SU-DHL-6 (cell line): ENCODE data around the gene F13B.

Experiments used
- H2AFZ ChIP-seq: fragments of 200-600 bp; sonication (generic); 2 replicates; pipeline ENCODE4 v1.6.1; 2014; ENCODE audit warnings: low read depth, mild to moderate bottlenecking, moderate library complexity, mixed read lengths, antibody characterized with exemption, low read length; ENCODE audit not compliant: severe bottlenecking
- H3F3A ChIP-seq: fragments of 200-600 bp; shearing (Covaris generic); 2 replicates; pipeline ENCODE4 v1.6.0; 2016; ENCODE audit warnings: antibody characterized with exemption, mild to moderate bottlenecking; ENCODE audit not compliant: insufficient read depth
- H3K27ac ChIP-seq: fragments of 200-600 bp; sonication (generic); 2 replicates; pipeline ENCODE4 v1.5.1; 2016; ENCODE audit warnings: low read depth, mild to moderate bottlenecking, low read length, moderate library complexity, mixed read lengths
- H3K27me3 ChIP-seq: fragments of 200-600 bp; sonication (generic), shearing (Covaris generic); 2 replicates; pipeline ENCODE4 v1.6.0; 2014; ENCODE audit warnings: mild to moderate bottlenecking, low read length
- H3K36me3 ChIP-seq: fragments of 200-600 bp; sonication (generic); 2 replicates; pipeline ENCODE4 v1.6.1; 2014; ENCODE audit warnings: mild to moderate bottlenecking, low read length, mixed read lengths
- H3K4me2 ChIP-seq: fragments of 300-600, 200-600 bp; shearing (Covaris generic), sonication (generic); 2 replicates; pipeline ENCODE4 v1.6.0; 2014; ENCODE audit warnings: low read length, low read depth, mild to moderate bottlenecking; ENCODE audit not compliant: poor library complexity, severe bottlenecking
- H3K4me3 ChIP-seq: fragments of 200-600 bp; sonication (generic); 2 replicates; pipeline ENCODE4 v1.5.1; 2014; ENCODE audit warnings: antibody characterized with exemption, low read length, mild to moderate bottlenecking, mixed read lengths; ENCODE audit not compliant: insufficient read depth, poor library complexity, severe bottlenecking
- H3K79me2 ChIP-seq: fragments of 200-600 bp; sonication (generic); 2 replicates; pipeline ENCODE4 v1.6.1; 2014; ENCODE audit warnings: mild to moderate bottlenecking, low read length, moderate library complexity; ENCODE audit not compliant: insufficient read depth
- H3K9ac ChIP-seq: fragments of 200-600 bp; sonication (generic); 2 replicates; pipeline ENCODE4 v1.7.0; 2014; ENCODE audit warnings: mild to moderate bottlenecking, low read length
- H3K9me2 ChIP-seq: fragments of 200-600 bp; sonication (generic); replicated peaks from 2 replicates; pipeline ENCODE4 v1.6.1; 2014; ENCODE audit warnings: low read length; ENCODE audit not compliant: insufficient read depth
- H3K9me3 ChIP-seq: fragments of 200-600 bp; sonication (generic); 2 replicates; pipeline ENCODE4 v1.6.1; 2014; ENCODE audit warnings: low read length, mixed read lengths; ENCODE audit not compliant: insufficient read depth
- H4K20me1 ChIP-seq: fragments of 200-600 bp; sonication (generic); 2 replicates; pipeline ENCODE4 v1.6.1; 2014; ENCODE audit warnings: low read depth, mild to moderate bottlenecking, antibody characterized with exemption, low read length, moderate library complexity, mixed read lengths
- EZH2phosphoT487 ChIP-seq: fragments of 200-600 bp; sonication (generic), shearing (Covaris generic); conservative IDR thresholded peaks from 2 replicates; pipeline ENCODE4 v1.6.1; 2018; ENCODE audit warnings: mild to moderate bottlenecking, antibody characterized with exemption, low read length, moderate library complexity, mixed read lengths
- TF ChIP-seq, protein P1 (sequence below): fragments of 200-600 bp; sonication (generic); IDR thresholded peaks from one replicate; pipeline ENCODE4 v1.5.1; 2017; ENCODE audit warnings: antibody characterized with exemption, mild to moderate bottlenecking, low read length, moderate library complexity; ENCODE audit not compliant: insufficient read depth, poor library complexity, severe bottlenecking

F13B gene

DNA sequence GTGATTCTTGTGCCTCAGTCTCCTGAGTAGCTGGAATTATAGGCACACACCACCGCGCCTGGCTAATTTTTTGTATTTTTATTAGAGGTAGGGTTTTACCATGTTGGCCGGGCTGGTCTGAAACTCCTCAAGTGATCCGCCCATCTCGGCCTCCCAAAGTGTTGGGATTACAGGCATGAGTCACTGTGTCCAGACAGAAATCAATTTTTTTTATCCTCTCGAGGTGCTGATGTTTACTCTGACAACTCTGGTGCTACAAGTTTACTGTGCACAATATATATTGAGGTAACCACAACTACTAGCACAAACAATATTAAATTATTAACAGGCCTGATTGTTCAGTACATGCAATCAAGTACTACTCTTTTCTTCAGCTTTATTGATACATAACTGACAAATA is 39.7 kb downstream of the F13B start:
- H3K4me2 ChIP-seq: no peak overlapping the region
- H3K9ac ChIP-seq: no peak overlapping the region
- H4K20me1 ChIP-seq: no peaks in the 10 kb centered on the region
- no peak overlapping the region for H2AFZ ChIP-seq
- H3F3A ChIP-seq: no peaks in the 10 kb centered on the region
- no peaks in the 10 kb centered on the region for H3K79me2 ChIP-seq
- no peaks in the 10 kb centered on the region for H3K36me3 ChIP-seq
- no peak for TF ChIP-seq EZH2phosphoT487
- TF ChIP-seq, protein P1, sequence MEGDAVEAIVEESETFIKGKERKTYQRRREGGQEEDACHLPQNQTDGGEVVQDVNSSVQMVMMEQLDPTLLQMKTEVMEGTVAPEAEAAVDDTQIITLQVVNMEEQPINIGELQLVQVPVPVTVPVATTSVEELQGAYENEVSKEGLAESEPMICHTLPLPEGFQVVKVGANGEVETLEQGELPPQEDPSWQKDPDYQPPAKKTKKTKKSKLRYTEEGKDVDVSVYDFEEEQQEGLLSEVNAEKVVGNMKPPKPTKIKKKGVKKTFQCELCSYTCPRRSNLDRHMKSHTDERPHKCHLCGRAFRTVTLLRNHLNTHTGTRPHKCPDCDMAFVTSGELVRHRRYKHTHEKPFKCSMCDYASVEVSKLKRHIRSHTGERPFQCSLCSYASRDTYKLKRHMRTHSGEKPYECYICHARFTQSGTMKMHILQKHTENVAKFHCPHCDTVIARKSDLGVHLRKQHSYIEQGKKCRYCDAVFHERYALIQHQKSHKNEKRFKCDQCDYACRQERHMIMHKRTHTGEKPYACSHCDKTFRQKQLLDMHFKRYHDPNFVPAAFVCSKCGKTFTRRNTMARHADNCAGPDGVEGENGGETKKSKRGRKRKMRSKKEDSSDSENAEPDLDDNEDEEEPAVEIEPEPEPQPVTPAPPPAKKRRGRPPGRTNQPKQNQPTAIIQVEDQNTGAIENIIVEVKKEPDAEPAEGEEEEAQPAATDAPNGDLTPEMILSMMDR: no peak
- H3K4me3 ChIP-seq: no peak overlapping the region
- no peaks in the 10 kb centered on the region for H3K9me3 ChIP-seq
- no peak overlapping the region for H3K27ac ChIP-seq
- no peaks in the 10 kb centered on the region for H3K9me2 ChIP-seq
- H3K27me3 ChIP-seq: no peaks in the 10 kb centered on the region

GRCh38 chr1:197024460-197024859 is 42.6 kb downstream of the F13B start:
- Histone ChIP-seq H4K20me1 (no peaks in the 10 kb centered on the region), H2AFZ (no peak overlapping the region), H3K4me3 (no peak overlapping the region), H3K9me3 (no peaks in the 10 kb centered on the region), H3K9ac (no peak overlapping the region), H3K79me2 (no peaks in the 10 kb centered on the region), H3K9me2 (no peaks in the 10 kb centered on the region), H3K27me3 (no peaks in the 10 kb centered on the region), H3F3A (no peaks in the 10 kb centered on the region), H3K4me2 (no peak overlapping the region), H3K27ac (no peak overlapping the region), H3K36me3 (no peaks in the 10 kb centered on the region)
- no peak for TF ChIP-seq EZH2phosphoT487
- TF ChIP-seq, protein P1: no peak

GRCh38 chr1:197021716-197022115 is 45.3 kb downstream of the F13B start:
- H3K9me3 ChIP-seq: no peaks in the 10 kb centered on the region
- no peaks in the 10 kb centered on the region for H4K20me1 ChIP-seq
- no peaks in the 10 kb centered on the region for H3K79me2 ChIP-seq
- H3K27ac ChIP-seq: no peak overlapping the region
- H3K9ac ChIP-seq: no peak overlapping the region
- no peaks in the 10 kb centered on the region for H3F3A ChIP-seq
- no peak overlapping the region for H2AFZ ChIP-seq
- no peaks in the 10 kb centered on the region for H3K9me2 ChIP-seq
- no peak overlapping the region for H3K4me3 ChIP-seq
- H3K36me3 ChIP-seq: no peaks in the 10 kb centered on the region
- H3K27me3 ChIP-seq: no peaks in the 10 kb centered on the region
- no peak for TF ChIP-seq EZH2phosphoT487
- TF ChIP-seq, protein P1: no peak
- no peak overlapping the region for H3K4me2 ChIP-seq
